Mammary epithelial cell (primary cell): ENCODE data around the gene HTRA3.

Source experiments
- CTCF ChIP-seq, 2 donors: IDR thresholded peaks in 1 of 2; conservative IDR thresholded peaks in 1 of 2; 2 replicates each; pipeline ENCODE4 v1.5.1; 2011 to 2012; ENCODE audit warnings: inconsistent platforms in 2 of 2, low read length in 2 of 2, mild to moderate bottlenecking in 2 of 2, control low read depth in 1 of 2, low read depth in 1 of 2; ENCODE audit not compliant: insufficient read depth in 1 of 2; ENCODE audit errors: extremely low read depth in 1 of 2
- EZH2 ChIP-seq: IDR thresholded peaks from 2 replicates; pipeline ENCODE4 v1.6.1; 2012; ENCODE audit warnings: low read length, inconsistent platforms, borderline replicate concordance

GRCh38 chr4:8224975-8225625 is 44.5 kb upstream of the HTRA3 start:
- TF ChIP-seq CTCF (conservative IDR thresholded peaks at IDR 0.05 in 1 of 2, IDR thresholded peaks at IDR 0.05 in 1 of 2; ENCODE audit: extremely low read depth in 1 of 2, insufficient read depth in 1 of 2, low read depth in 1 of 2, low read length in 2 of 2) (no peak), EZH2 (no peak)
